ENCODE data around the gene NME3.

Gene NME3

GRCh38 chr16:1771864-1772361 lies 570 bp upstream of the NME3 start:
- no peak for TF ChIP-seq CTCF (IDR thresholded peaks at IDR 0.05; ENCODE audit: borderline replicate concordance, insufficient read depth, low read depth, low read length)
- H3K4me3 ChIP-seq (ENCODE audit: low read depth, low read length) = peak overlapping the region; percentile 96

- TF ChIP-seq CTCF (IDR thresholded peaks at IDR 0.05; ENCODE audit: borderline replicate concordance, insufficient read depth, low read depth, low read length) = no peak
- H3K4me3 ChIP-seq (ENCODE audit: low read depth, low read length) = peak overlapping the region; percentile 96
These were observed 785 bp downstream of the NME3 start for GRCh38 chr16:1770328-1771187.

- no peak for TF ChIP-seq CTCF (IDR thresholded peaks at IDR 0.05; ENCODE audit: borderline replicate concordance, insufficient read depth, low read depth, low read length)
- H3K4me3 ChIP-seq (ENCODE audit: low read depth, low read length) = no peak overlapping the region
These were observed 1.7 kb downstream of the NME3 start for GRCh38 chr16:1769402-1770300.

GRCh38 chr16:1768767-1769401 lies 2.5 kb downstream of the NME3 start:
- TF ChIP-seq CTCF (IDR thresholded peaks at IDR 0.05; ENCODE audit: borderline replicate concordance, insufficient read depth, low read depth, low read length) = no peak
- no peak overlapping the region for H3K4me3 ChIP-seq (ENCODE audit: low read depth, low read length)

GRCh38 chr16:1768061-1768766 lies 3.1 kb downstream of the NME3 start:
- no peak overlapping the region for H3K4me3 ChIP-seq (ENCODE audit: low read depth, low read length)
- TF ChIP-seq CTCF (IDR thresholded peaks at IDR 0.05; ENCODE audit: borderline replicate concordance, insufficient read depth, low read depth, low read length) = no peak

All from GM12875 (cell line).